ENCODE data around the gene LNPK. TPM values are rescaled to one million over a fixed set of nuclear protein-coding genes. Genes with fewer than 3 reads are reported as not detected.

Gene LNPK, protein sequence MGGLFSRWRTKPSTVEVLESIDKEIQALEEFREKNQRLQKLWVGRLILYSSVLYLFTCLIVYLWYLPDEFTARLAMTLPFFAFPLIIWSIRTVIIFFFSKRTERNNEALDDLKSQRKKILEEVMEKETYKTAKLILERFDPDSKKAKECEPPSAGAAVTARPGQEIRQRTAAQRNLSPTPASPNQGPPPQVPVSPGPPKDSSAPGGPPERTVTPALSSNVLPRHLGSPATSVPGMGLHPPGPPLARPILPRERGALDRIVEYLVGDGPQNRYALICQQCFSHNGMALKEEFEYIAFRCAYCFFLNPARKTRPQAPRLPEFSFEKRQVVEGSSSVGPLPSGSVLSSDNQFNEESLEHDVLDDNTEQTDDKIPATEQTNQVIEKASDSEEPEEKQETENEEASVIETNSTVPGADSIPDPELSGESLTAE
- 10 to 100 TPM; 13.7 to 21.3 (median 18.0) TPM for polyA plus RNA-seq

DNA sequence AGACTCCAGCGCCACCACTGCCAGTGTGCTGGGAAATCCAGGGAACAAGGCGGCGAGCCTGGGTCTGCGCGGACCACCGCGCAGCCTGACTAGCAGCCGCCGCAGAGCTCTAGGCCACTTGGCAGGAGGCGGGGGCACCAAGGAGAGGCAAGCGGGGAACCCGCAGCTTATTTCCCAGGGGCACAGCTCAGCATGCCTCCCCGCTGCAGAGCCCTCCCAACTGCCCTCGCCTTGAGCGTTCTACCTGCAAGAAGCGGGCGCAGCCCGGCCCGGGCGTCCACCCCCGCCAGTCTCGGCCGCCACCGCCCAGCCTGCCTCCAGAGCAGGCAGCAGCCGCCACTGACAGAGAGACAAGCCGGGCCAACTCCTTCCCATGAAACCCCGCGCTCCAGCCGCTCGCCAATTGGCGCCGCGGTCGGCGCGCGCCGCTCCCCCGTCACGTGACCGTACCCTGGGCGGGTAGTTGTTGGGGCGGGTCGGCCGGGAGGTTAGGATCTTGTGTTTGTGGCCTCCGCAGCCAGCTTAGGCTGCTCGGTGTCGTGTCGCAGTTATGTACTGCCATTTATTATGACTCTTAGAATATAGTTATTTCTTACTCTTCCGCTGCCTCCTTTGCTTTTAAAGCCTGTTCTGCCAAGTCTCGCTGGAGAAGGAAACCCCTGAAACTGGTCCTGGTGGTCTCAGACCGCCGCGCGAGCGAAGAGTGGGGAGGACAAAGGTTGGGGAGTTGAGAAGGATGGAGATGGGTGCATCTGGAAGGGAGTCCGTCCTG is at the start of gene LNPK:
Gene LNPK (minus strand): TSS at position 352 of the 772 bp plus-strand sequence. CDS start 6,683 bp downstream, outside the sequence.
- Mint-ChIP-seq H3K27ac (peak within 1 kb of the TSS; percentile 48 to 94 (median 85)), H3K36me3 (no peaks in the 10 kb centered on the region), H3K27me3 (ENCODE audit: low read depth in 3 of 3) (peaks cover 2 to 8% (median 4%) of the 10 kb centered on the region in 3 donors), H3K9me3 (no peaks in the 10 kb centered on the region), H3K4me3 (peak within 1 kb of the TSS; percentile 83 to 96 (median 88)), H3K4me1 (peaks cover 15 to 24% of the 10 kb centered on the region in 2 donors)
- peak; percentile 85 to 90 (median 89) for DNase-seq

- Mint-ChIP-seq H3K9me3 (peaks cover 0 to 5% (median 0%) of the 10 kb centered on the region in 6 donors), H3K4me3 (no peak overlapping the region), H3K36me3 (no peaks in the 10 kb centered on the region), H3K27me3 (ENCODE audit: low read depth in 3 of 3) (peaks cover 4 to 10% (median 6%) of the 10 kb centered on the region in 3 donors), H3K4me1 (no peaks in the 10 kb centered on the region), H3K27ac (no peak overlapping the region)
- DNase-seq: no peak
Measured at GRCh38 chr2:176039375-176039774, 37.3 kb upstream of the LNPK start.

DNA sequence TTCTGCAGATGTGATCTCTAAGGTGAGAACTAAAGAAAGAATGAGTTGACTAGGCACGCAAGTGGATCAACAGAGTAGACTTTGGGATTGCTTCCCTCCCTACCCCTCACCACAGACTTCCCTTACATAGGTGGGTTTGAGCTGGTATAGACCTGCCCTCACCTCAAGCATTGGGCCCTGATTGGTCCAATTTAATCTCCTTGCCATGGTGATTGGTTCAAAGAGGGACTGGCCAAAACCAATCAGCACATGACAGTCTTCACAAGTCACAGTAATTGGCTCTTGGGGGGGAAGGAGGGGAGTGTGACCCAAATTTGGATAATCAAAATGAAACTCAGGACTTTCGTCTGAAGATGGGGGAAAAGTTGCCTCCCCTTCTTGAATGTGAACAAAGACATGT is 36.6 kb upstream of the LNPK start:
- Mint-ChIP-seq H3K9me3 (peaks cover 0 to 5% (median 0%) of the 10 kb centered on the region in 6 donors), H3K27me3 (ENCODE audit: low read depth in 3 of 3) (peaks cover 4 to 10% (median 6%) of the 10 kb centered on the region in 3 donors), H3K4me3 (no peak overlapping the region)

DNA sequence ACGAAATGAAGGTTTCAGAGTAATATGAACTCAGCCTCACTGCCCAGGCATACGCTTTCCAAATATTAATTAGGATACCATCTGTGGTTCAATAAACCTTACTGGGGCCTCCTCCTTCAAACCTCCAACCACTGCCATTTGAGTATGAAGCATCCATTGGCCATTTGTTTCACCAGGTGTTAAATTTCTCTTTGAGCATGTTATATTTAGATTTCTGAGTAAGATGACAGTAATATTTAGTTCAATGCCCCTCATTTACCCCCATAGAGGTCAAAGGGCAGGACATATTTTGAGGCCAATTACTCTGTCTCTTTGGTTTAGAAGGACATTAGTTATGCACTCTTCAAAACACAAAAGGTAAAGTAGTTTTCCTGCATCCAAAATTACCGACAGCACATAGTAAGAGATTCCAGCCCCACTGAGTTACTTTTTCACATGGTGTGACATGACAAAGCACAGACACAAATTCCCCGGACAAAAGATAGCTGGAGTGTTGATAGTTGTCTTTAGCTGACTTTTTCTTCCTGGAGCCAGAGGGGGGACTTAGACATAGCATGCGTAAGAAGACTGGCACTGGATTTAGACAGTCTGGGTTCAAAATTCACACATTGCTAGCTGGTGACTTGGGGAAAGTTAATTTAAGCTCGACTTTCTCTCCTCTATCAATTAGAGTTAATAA is 33.1 kb upstream of the LNPK start:
- Mint-ChIP-seq H3K27ac (no peak overlapping the region), H3K4me3 (no peak overlapping the region), H3K4me1 (no peaks in the 10 kb centered on the region), H3K36me3 (no peaks in the 10 kb centered on the region), H3K9me3 (no peaks in the 10 kb centered on the region), H3K27me3 (ENCODE audit: low read depth in 3 of 3) (peaks cover 4 to 15% (median 6%) of the 10 kb centered on the region in 3 donors)
- DNase-seq: no peak

More for the DNA sequence above, 36.6 kb upstream of the LNPK start:
- Mint-ChIP-seq H3K4me1 (no peaks in the 10 kb centered on the region), H3K27ac (no peak overlapping the region), H3K36me3 (no peaks in the 10 kb centered on the region)
- DNase-seq: no peak

- Mint-ChIP-seq H3K27ac (no peak overlapping the region), H3K9me3 (no peaks in the 10 kb centered on the region), H3K36me3 (no peaks in the 10 kb centered on the region), H3K27me3 (ENCODE audit: low read depth in 3 of 3) (peaks cover 0 to 30% (median 0%) of the 10 kb centered on the region in 3 donors), H3K4me3 (no peak overlapping the region), H3K4me1 (no peaks in the 10 kb centered on the region)
- DNase-seq: no peak
Measured at GRCh38 chr2:176027806-176028205, 25.7 kb upstream of the LNPK start.

GRCh38 chr2:176025932-176026331 is 23.9 kb upstream of the LNPK start:
- Mint-ChIP-seq H3K9me3 (no peaks in the 10 kb centered on the region), H3K4me3 (no peak overlapping the region), H3K27ac (no peak overlapping the region), H3K27me3 (ENCODE audit: low read depth in 3 of 3) (peaks cover 0 to 31% (median 2%) of the 10 kb centered on the region in 3 donors), H3K36me3 (no peaks in the 10 kb centered on the region), H3K4me1 (no peaks in the 10 kb centered on the region)
- DNase-seq: no peak

- H3K4me1 Mint-ChIP-seq: no peaks in the 10 kb centered on the region
- H3K36me3 Mint-ChIP-seq: no peaks in the 10 kb centered on the region
- no peak overlapping the region for H3K27ac Mint-ChIP-seq
- no peak overlapping the region for H3K4me3 Mint-ChIP-seq
- DNase-seq: no peak
- H3K27me3 Mint-ChIP-seq (ENCODE audit: low read depth in 3 of 3): peaks cover 0 to 29% (median 2%) of the 10 kb centered on the region in 3 donors
- no peaks in the 10 kb centered on the region for H3K9me3 Mint-ChIP-seq
Measured at GRCh38 chr2:176024083-176024482, 22.0 kb upstream of the LNPK start.

GRCh38 chr2:176022048-176022447 is 20.0 kb upstream of the LNPK start:
- DNase-seq: no peak
- Mint-ChIP-seq H3K4me1 (no peaks in the 10 kb centered on the region), H3K27me3 (ENCODE audit: low read depth in 3 of 3) (peaks cover 0 to 30% (median 4%) of the 10 kb centered on the region in 3 donors), H3K4me3 (no peak overlapping the region), H3K9me3 (no peaks in the 10 kb centered on the region), H3K27ac (no peak overlapping the region), H3K36me3 (no peaks in the 10 kb centered on the region)

DNA sequence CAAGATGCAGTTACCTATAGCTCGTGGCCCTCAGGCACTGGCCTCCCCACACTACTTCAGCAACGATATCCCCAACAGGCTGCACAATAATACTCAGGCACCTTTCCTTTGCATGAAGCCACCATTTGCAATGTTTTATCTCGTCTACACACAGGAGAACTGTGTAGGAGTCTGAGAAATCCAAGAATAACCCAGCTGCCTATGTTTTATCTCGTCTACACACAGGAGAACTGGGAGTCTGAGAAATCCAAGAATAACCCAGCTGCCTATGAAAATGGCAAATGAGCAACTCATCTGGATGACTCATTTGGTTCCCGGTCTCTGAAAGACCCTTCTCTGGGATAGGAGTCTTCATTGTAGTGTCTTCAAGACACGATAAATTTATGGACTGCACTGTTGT is 18.3 kb upstream of the LNPK start:
- DNase-seq: no peak
- no peak overlapping the region for H3K4me3 Mint-ChIP-seq
- H3K27ac Mint-ChIP-seq: no peak overlapping the region
- peaks cover 0 to 2% (median 0%) of the 10 kb centered on the region in 6 donors for H3K9me3 Mint-ChIP-seq
- peaks cover 0 to 26% (median 4%) of the 10 kb centered on the region in 3 donors for H3K27me3 Mint-ChIP-seq (ENCODE audit: low read depth in 3 of 3)
- H3K4me1 Mint-ChIP-seq: no peaks in the 10 kb centered on the region
- H3K36me3 Mint-ChIP-seq: peaks cover 0 to 3% (median 0%) of the 10 kb centered on the region in 3 donors

- Mint-ChIP-seq H3K27me3 (ENCODE audit: low read depth in 3 of 3) (peaks cover 0 to 22% (median 6%) of the 10 kb centered on the region in 3 donors), H3K27ac (no peak overlapping the region), H3K4me3 (no peak overlapping the region), H3K9me3 (peaks cover 0 to 2% (median 0%) of the 10 kb centered on the region in 6 donors), H3K4me1 (no peaks in the 10 kb centered on the region), H3K36me3 (peaks cover 0 to 3% (median 0%) of the 10 kb centered on the region in 3 donors)
- DNase-seq: no peak
Measured at GRCh38 chr2:176018708-176019107, 16.6 kb upstream of the LNPK start.

- no peak overlapping the region for H3K4me3 Mint-ChIP-seq
- no peak for DNase-seq
- H3K9me3 Mint-ChIP-seq: no peaks in the 10 kb centered on the region
- H3K36me3 Mint-ChIP-seq: no peaks in the 10 kb centered on the region
- H3K4me1 Mint-ChIP-seq: no peaks in the 10 kb centered on the region
- H3K27me3 Mint-ChIP-seq (ENCODE audit: low read depth in 3 of 3): peaks cover under 1 to 6% (median 2%) of the 10 kb centered on the region in 3 donors
- no peak overlapping the region for H3K27ac Mint-ChIP-seq
Measured at GRCh38 chr2:176009445-176009844, 7.4 kb upstream of the LNPK start.

DNA sequence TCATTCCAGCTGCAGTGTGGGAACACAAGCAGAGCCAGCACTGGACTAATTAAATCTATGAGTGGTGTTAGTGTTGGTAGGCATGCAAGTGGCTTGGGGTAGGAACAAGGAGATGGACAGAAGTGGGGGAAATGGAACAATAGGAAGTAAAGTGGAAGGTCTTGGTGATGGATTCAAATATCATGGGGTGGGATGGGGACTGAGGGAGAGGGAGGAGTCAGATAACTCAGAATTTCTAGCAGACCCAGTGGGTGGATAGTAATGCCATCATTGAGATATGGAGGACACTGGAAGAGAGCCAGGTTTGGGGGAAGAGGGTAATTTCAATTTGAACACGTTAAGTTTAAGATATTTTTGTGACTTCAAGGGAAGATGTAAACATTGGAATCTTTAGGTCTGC is 2.9 kb upstream of the LNPK start:
- DNase-seq: no peak
- no peaks in the 10 kb centered on the region for H3K9me3 Mint-ChIP-seq
- H3K27ac Mint-ChIP-seq: no peak overlapping the region
- no peaks in the 10 kb centered on the region for H3K36me3 Mint-ChIP-seq
- peaks cover 2 to 8% (median 4%) of the 10 kb centered on the region in 3 donors for H3K27me3 Mint-ChIP-seq (ENCODE audit: low read depth in 3 of 3)
- H3K4me1 Mint-ChIP-seq: peaks cover 15 to 19% of the 10 kb centered on the region in 2 donors
- no peak overlapping the region for H3K4me3 Mint-ChIP-seq

- Mint-ChIP-seq H3K4me3 (no peak overlapping the region), H3K9me3 (no peaks in the 10 kb centered on the region), H3K4me1 (peaks cover 15 to 24% of the 10 kb centered on the region in 2 donors), H3K27ac (no peak overlapping the region), H3K36me3 (no peaks in the 10 kb centered on the region), H3K27me3 (ENCODE audit: low read depth in 3 of 3) (peaks cover 2 to 8% (median 4%) of the 10 kb centered on the region in 3 donors)
- DNase-seq: no peak
Measured at GRCh38 chr2:176003958-176004357, 1.9 kb upstream of the LNPK start.
